Measurements from ENCODE around the gene CFAP53.

- TF ChIP-seq CTCF (IDR thresholded peaks at IDR 0.05 in 8 of 11, conservative IDR thresholded peaks at IDR 0.05 in 3 of 11): no peak
- TF ChIP-seq POLR2A (IDR thresholded peaks at IDR 0.05): no peak
- no peak for TF ChIP-seq POLR2AphosphoS5 (IDR thresholded peaks at IDR 0.05)
These were observed 82.7 kb downstream of the CFAP53 start for GRCh38 chr18:50183556-50183955.
